Ishikawa (cell line): ENCODE data around the gene EREG.

Experiments used
- TCF12 ChIP-seq: IDR thresholded peaks from 2 replicates; pipeline ENCODE4 v1.6.1; 2012; ENCODE audit warnings: low read depth
- TF ChIP-seq, protein P1 (sequence below): IDR thresholded peaks from 2 replicates; pipeline ENCODE4 v1.6.1; 2012

GRCh38 chr4:74390677-74391076 is 25.7 kb downstream of the EREG start:
- TF ChIP-seq TCF12 = no peak
- TF ChIP-seq, protein P1, sequence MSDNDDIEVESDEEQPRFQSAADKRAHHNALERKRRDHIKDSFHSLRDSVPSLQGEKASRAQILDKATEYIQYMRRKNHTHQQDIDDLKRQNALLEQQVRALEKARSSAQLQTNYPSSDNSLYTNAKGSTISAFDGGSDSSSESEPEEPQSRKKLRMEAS = no peak
